ENCODE data around the gene SYT17.

The SYT17 gene

GRCh38 chr16:19299565-19299964, 131.5 kb downstream of the SYT17 start:
- no peak overlapping the region for H3K27ac ChIP-seq
- no peak for TF ChIP-seq CTCF (conservative IDR thresholded peaks at IDR 0.05)
- TF ChIP-seq ZFX (IDR thresholded peaks at IDR 0.05) = no peak

GRCh38 chr16:19301931-19302330, 133.9 kb downstream of the SYT17 start:
- TF ChIP-seq CTCF (conservative IDR thresholded peaks at IDR 0.05) = no peak
- TF ChIP-seq ZFX (IDR thresholded peaks at IDR 0.05) = no peak
- no peak overlapping the region for H3K27ac ChIP-seq

- no peak overlapping the region for H3K27ac ChIP-seq
- TF ChIP-seq CTCF (conservative IDR thresholded peaks at IDR 0.05) (no peak), ZFX (IDR thresholded peaks at IDR 0.05) (no peak)
These were observed 136.7 kb downstream of the SYT17 start for GRCh38 chr16:19304750-19305149.

- TF ChIP-seq CTCF (conservative IDR thresholded peaks at IDR 0.05) (no peak), ZFX (IDR thresholded peaks at IDR 0.05) (no peak)
- H3K27ac ChIP-seq = no peak overlapping the region
These were observed 137.4 kb downstream of the SYT17 start for GRCh38 chr16:19305443-19305842.

GRCh38 chr16:19307587-19308241, 139.7 kb downstream of the SYT17 start:
- no peak overlapping the region for H3K27ac ChIP-seq
- TF ChIP-seq ZFX (IDR thresholded peaks at IDR 0.05) (no peak), CTCF (conservative IDR thresholded peaks at IDR 0.05) (no peak)

GRCh38 chr16:19308392-19308791, 140.4 kb downstream of the SYT17 start:
- TF ChIP-seq ZFX (IDR thresholded peaks at IDR 0.05) = no peak
- TF ChIP-seq CTCF (conservative IDR thresholded peaks at IDR 0.05) = no peak
- H3K27ac ChIP-seq = no peak overlapping the region

GRCh38 chr16:19309178-19309577, 141.1 kb downstream of the SYT17 start:
- no peak overlapping the region for H3K27ac ChIP-seq
- TF ChIP-seq ZFX (IDR thresholded peaks at IDR 0.05) (no peak), CTCF (conservative IDR thresholded peaks at IDR 0.05) (no peak)

All from C4-2B (cell line).